Measurements from ENCODE around the gene METAP2. TPM values are rescaled to one million over a fixed set of nuclear protein-coding genes. Genes with fewer than 3 reads are reported as not detected.
"Not testable (repeated sequence)": the region's sequence is repeated elsewhere in the genome, so short reads cannot be mapped to it uniquely, and the experiment has no call there.

METAP2 gene
- polyA plus RNA-seq, 1 of the 3 experiments (the other 2 are of a cell fraction): 35.8 TPM

DNA sequence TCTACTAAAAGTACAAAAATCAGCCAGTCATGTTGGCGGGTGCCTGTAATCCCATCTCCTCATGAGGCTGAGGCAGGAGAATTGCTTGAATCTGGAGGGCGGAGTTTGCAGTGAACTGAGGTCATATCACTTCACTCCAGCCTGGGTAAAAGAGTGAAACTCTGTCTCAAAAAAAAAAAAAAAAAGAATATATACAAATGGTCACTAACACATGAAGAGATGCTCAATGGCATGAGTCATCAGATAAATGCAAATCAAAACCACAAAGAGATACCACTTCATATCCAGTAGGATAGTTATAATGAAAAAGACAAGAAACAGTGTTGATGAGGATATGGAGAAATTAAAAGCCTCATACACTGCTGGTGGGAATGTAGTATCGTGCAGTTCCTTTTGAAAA, 33.6 kb upstream of the METAP2 start:
- no peak overlapping the region for H3K4me2 ChIP-seq
- H3K9ac ChIP-seq: no peak overlapping the region
- 66% methylated on average over 3 of the region's 3 CpGs for WGBS (ENCODE audit: low lambda C conversion rate)
- no peaks in the 10 kb centered on the region for H4K20me1 ChIP-seq (ENCODE audit: insufficient read depth)
- TF ChIP-seq TAF1 (IDR thresholded peaks at IDR 0.05; ENCODE audit: borderline replicate concordance, low read depth, low read length) (no peak), MXI1 (IDR thresholded peaks at IDR 0.05; ENCODE audit: low read depth, low read length) (no peak), YY1 (IDR thresholded peaks at IDR 0.05; ENCODE audit: low read depth) (no peak), MEF2A (IDR thresholded peaks at IDR 0.05; ENCODE audit: borderline replicate concordance, low read depth) (no peak)
- H3K27me3 ChIP-seq (ENCODE audit: insufficient read depth): no peaks in the 10 kb centered on the region; the same call in 1 of the 2 replicates
- no peaks in the 10 kb centered on the region for H3K4me1 ChIP-seq (ENCODE audit: control insufficient read depth in 1 of 2, insufficient read depth in 2 of 2, low read depth in 1 of 2, low read length in 1 of 2)
- no peak overlapping the region for H3K4me3 ChIP-seq (ENCODE audit: low read depth in 2 of 2, low read length in 1 of 2)
- no peaks in the 10 kb centered on the region for H3K9me2 ChIP-seq
- H3K9me3 ChIP-seq: no peaks in the 10 kb centered on the region
- DNase-seq: no peak
- H3K27ac ChIP-seq (ENCODE audit: low read depth in 2 of 2, low read length in 1 of 2): no peak overlapping the region
- no peaks in the 10 kb centered on the region for H3K36me3 ChIP-seq (replicated peaks in 1 of 2; ENCODE audit: control insufficient read depth in 1 of 2, insufficient read depth in 2 of 2, low read length in 1 of 2)
- ChIA-PET CTCF (no interaction called here), POLR2A (no interaction called here)
- H3K79me2 ChIP-seq (ENCODE audit: insufficient read depth): no peaks in the 10 kb centered on the region
- no peaks in the 10 kb centered on the region for H3F3A ChIP-seq (replicated peaks; ENCODE audit: insufficient read depth)
- H2AFZ ChIP-seq (ENCODE audit: low read depth): no peak overlapping the region

DNA sequence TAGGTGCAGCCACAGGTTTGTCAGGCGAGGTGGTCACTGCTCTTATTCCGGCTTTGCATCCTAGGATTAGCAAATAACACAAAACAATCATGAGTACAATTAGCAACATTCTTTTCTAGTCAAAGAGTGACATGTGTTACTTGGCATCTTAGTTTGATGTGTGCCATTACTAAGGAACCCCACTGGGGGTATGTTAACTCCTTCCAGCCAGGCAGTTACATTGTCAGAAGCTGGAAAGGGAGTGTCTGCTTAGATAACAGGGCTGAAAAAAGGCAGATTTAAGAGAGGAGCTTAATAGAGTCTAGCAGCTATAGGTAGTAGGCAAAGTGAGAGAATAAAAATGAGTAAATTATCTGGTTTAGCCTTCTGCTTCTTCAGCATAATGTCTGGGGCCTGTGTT, 30.5 kb upstream of the METAP2 start:
- Histone ChIP-seq H2AFZ (ENCODE audit: low read depth) (no peak overlapping the region), H3K36me3 (replicated peaks in 1 of 2; ENCODE audit: control insufficient read depth in 1 of 2, insufficient read depth in 2 of 2, low read length in 1 of 2) (no peaks in the 10 kb centered on the region), H3K4me2 (no peak overlapping the region), H3K79me2 (ENCODE audit: insufficient read depth) (no peaks in the 10 kb centered on the region), H3K4me3 (ENCODE audit: low read depth in 2 of 2, low read length in 1 of 2) (no peak overlapping the region), H3F3A (replicated peaks; ENCODE audit: insufficient read depth) (no peaks in the 10 kb centered on the region), H3K9ac (no peak overlapping the region), H3K9me3 (no peaks in the 10 kb centered on the region), H3K27ac (ENCODE audit: low read depth in 2 of 2, low read length in 1 of 2) (no peak overlapping the region), H4K20me1 (ENCODE audit: insufficient read depth) (no peaks in the 10 kb centered on the region), H3K4me1 (ENCODE audit: control insufficient read depth in 1 of 2, insufficient read depth in 2 of 2, low read depth in 1 of 2, low read length in 1 of 2) (no peaks in the 10 kb centered on the region), H3K27me3 (ENCODE audit: insufficient read depth) (no peaks in the 10 kb centered on the region; the same call in 1 of the 2 replicates), H3K9me2 (no peaks in the 10 kb centered on the region)
- TF ChIP-seq JUND (IDR thresholded peaks at IDR 0.05): no peak
- TF ChIP-seq SMC3 (IDR thresholded peaks at IDR 0.05; ENCODE audit: low read depth, low read length): no peak
- TF ChIP-seq, protein P1, sequence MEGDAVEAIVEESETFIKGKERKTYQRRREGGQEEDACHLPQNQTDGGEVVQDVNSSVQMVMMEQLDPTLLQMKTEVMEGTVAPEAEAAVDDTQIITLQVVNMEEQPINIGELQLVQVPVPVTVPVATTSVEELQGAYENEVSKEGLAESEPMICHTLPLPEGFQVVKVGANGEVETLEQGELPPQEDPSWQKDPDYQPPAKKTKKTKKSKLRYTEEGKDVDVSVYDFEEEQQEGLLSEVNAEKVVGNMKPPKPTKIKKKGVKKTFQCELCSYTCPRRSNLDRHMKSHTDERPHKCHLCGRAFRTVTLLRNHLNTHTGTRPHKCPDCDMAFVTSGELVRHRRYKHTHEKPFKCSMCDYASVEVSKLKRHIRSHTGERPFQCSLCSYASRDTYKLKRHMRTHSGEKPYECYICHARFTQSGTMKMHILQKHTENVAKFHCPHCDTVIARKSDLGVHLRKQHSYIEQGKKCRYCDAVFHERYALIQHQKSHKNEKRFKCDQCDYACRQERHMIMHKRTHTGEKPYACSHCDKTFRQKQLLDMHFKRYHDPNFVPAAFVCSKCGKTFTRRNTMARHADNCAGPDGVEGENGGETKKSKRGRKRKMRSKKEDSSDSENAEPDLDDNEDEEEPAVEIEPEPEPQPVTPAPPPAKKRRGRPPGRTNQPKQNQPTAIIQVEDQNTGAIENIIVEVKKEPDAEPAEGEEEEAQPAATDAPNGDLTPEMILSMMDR (IDR thresholded peaks at IDR 0.05): no peak
- TF ChIP-seq GABPA (IDR thresholded peaks at IDR 0.05; ENCODE audit: low read depth): no peak
- no peak for TF ChIP-seq ELF1 (IDR thresholded peaks at IDR 0.05)
- TF ChIP-seq, protein P2, sequence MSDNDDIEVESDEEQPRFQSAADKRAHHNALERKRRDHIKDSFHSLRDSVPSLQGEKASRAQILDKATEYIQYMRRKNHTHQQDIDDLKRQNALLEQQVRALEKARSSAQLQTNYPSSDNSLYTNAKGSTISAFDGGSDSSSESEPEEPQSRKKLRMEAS (IDR thresholded peaks at IDR 0.05; ENCODE audit: low read depth): no peak
- TF ChIP-seq NRF1 (IDR thresholded peaks at IDR 0.05; ENCODE audit: low read depth, low read length): no peak
- TF ChIP-seq, protein P3, sequence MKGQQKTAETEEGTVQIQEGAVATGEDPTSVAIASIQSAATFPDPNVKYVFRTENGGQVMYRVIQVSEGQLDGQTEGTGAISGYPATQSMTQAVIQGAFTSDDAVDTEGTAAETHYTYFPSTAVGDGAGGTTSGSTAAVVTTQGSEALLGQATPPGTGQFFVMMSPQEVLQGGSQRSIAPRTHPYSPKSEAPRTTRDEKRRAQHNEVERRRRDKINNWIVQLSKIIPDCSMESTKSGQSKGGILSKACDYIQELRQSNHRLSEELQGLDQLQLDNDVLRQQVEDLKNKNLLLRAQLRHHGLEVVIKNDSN (IDR thresholded peaks at IDR 0.05; ENCODE audit: borderline replicate concordance, low read depth): no peak
- no peak for TF ChIP-seq TAF1 (IDR thresholded peaks at IDR 0.05; ENCODE audit: borderline replicate concordance, low read depth, low read length)
- TF ChIP-seq YY1 (IDR thresholded peaks at IDR 0.05; ENCODE audit: low read depth): no peak
- ChIA-PET POLR2A (no interaction called here), CTCF (no interaction called here)
- WGBS (ENCODE audit: low lambda C conversion rate): 58% methylated on average over 2 of the region's 2 CpGs
- no peak for DNase-seq

DNA sequence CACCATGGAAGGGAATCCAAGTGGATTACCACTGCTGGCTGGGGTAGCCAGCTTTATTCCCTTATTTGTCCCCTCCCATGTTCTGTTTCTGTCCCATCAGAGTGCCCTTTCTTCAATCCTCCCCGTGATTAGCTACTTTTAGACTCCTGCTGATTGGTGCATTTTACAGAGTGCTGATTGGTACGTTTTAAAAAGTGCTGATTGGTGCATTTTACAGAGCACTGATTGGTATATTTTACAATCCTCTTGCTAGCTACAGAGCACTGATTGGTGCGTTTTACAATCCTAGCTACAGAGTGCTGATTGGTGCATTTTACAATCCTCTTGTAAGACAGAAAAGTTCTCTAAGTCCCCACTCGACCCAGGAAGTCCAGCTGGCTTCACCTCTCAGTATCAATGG, 28.9 kb upstream of the METAP2 start:
- CTCF ChIA-PET: interaction anchor here (0.7 to 1.0 kb wide), 2 partner anchors 15 to 298 kb away, joined by 3 read pairs; no protein-coding TSS in a partner anchor
- H3K79me2 ChIP-seq (ENCODE audit: insufficient read depth); H3K27ac ChIP-seq (ENCODE audit: low read depth in 2 of 2, low read length in 1 of 2); H2AFZ ChIP-seq (ENCODE audit: low read depth); H3F3A ChIP-seq (replicated peaks; ENCODE audit: insufficient read depth); H3K9me2 ChIP-seq; DNase-seq; H3K36me3 ChIP-seq (replicated peaks in 1 of 2; ENCODE audit: control insufficient read depth in 1 of 2, insufficient read depth in 2 of 2, low read length in 1 of 2); H3K4me1 ChIP-seq (ENCODE audit: control insufficient read depth in 1 of 2, insufficient read depth in 2 of 2, low read depth in 1 of 2, low read length in 1 of 2); H3K27me3 ChIP-seq (ENCODE audit: insufficient read depth); H3K9ac ChIP-seq; H3K4me3 ChIP-seq (ENCODE audit: low read depth in 2 of 2, low read length in 1 of 2); H3K4me2 ChIP-seq; H3K9me3 ChIP-seq; H4K20me1 ChIP-seq (ENCODE audit: insufficient read depth): not testable (repeated sequence)
- 20% methylated on average over 4 of the region's 4 CpGs for WGBS (ENCODE audit: low lambda C conversion rate)
- POLR2A ChIA-PET: interaction anchor here (0.8 kb wide), 1 partner anchor 29 kb away, joined by 3 read pairs; the partner anchor contains the start of gene METAP2

All from SK-N-SH (cell line).